Mucosa of descending colon (tissue), 3 donors: ENCODE measurements around the gene POP4. TPM values are rescaled to one million over a fixed set of nuclear protein-coding genes. Genes with fewer than 3 reads are reported as not detected.

Experiments used
- ATAC-seq: fragments of 200-7000 bp; cut with Tn5 transposase; one replicate; pipeline ENCODE4 v1.9.1; 2020; ENCODE audit warnings: mild to moderate bottlenecking, moderate library complexity
- DNase-seq, 3 donors: peaks; one replicate each; pipeline ENCODE4 v3.0.0-alpha.2; 2020
- H3K36me3 ChIP-seq: fragments of 200-600 bp; one replicate; pipeline ENCODE4 v1.8.0; 2021; ENCODE audit warnings: low read depth, mild to moderate bottlenecking
- H3K4me1 ChIP-seq: fragments of 200-600 bp; one replicate; pipeline ENCODE4 v1.8.0; 2021; ENCODE audit warnings: low read depth, mild to moderate bottlenecking
- H3K4me3 ChIP-seq: fragments of 200-600 bp; one replicate; pipeline ENCODE4 v1.8.0; 2021; ENCODE audit warnings: mild to moderate bottlenecking
- H3K9me3 ChIP-seq: fragments of 200-600 bp; one replicate; pipeline ENCODE4 v1.8.0; 2021; ENCODE audit warnings: mild to moderate bottlenecking
- intact Hi-C, 2 donors: fragments of 100-400 bp; cut with DNase I in 1 of 2; cut with micrococcal nuclease in 1 of 2; formaldehyde crosslinking; loops; one replicate each; pipeline versions ENCODE4 v1.11.0 to v1.11.1; 2022; cut with DNase I, micrococcal nuclease
- total RNA-seq, 3 donors: library from RNA; stranded (reverse); fragmentation: NEBNext Ultra II Directional in 2 of 3; extraction: Animal tissue kit (Norgen Biotek cat#: 25700) in 2 of 3; gene quantifications; one replicate each; pipeline versions ENCODE4 v1.2.1 to v1.2.4, GENCODE V29; 2021 to 2023
- TF ChIP-seq, protein P1 (sequence below): fragments of 200-600 bp; IDR thresholded peaks from one replicate; pipeline ENCODE4 v1.8.0; 2022; ENCODE audit warnings: antibody characterized with exemption, mild to moderate bottlenecking
- donor health status: DM: no; HTN: no; CAD: no; lungs with moderate emphysema.
- donor health status: DM: no; HTN: no; CAD: no.
- donor health status: DM: no; HTN: yes; CAD: no.

POP4 gene
- total RNA-seq, 3 donors from 2014 or later = 53.1 to 67.1 (median 65.6) TPM

DNA sequence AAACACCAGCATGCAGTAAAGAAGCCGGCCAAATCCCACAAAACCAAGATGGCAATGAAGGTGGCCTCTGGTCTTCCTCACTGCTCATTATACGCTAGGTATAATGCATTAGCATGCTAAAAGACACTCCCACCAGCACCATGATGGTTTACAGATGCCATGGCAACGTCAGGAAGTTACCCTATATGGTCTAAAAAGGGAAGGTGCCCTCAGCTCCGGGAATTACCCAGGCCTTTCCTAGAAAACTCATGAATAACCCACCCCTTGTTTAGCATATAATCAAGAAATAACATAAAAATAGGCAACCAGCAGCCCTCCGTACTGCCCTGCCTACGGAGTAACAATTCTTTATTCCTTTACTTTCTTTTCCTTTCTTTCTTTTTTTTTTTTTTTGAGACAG lies 38.1 kb downstream of the POP4 start:
- no peak for DNase-seq
- Histone ChIP-seq H3K9me3 (no peaks in the 10 kb centered on the region), H3K4me1 (no peaks in the 10 kb centered on the region), H3K36me3 (no peaks in the 10 kb centered on the region), H3K4me3 (no peak overlapping the region)
- intact Hi-C loops = no loop called here
- TF ChIP-seq, protein P1, sequence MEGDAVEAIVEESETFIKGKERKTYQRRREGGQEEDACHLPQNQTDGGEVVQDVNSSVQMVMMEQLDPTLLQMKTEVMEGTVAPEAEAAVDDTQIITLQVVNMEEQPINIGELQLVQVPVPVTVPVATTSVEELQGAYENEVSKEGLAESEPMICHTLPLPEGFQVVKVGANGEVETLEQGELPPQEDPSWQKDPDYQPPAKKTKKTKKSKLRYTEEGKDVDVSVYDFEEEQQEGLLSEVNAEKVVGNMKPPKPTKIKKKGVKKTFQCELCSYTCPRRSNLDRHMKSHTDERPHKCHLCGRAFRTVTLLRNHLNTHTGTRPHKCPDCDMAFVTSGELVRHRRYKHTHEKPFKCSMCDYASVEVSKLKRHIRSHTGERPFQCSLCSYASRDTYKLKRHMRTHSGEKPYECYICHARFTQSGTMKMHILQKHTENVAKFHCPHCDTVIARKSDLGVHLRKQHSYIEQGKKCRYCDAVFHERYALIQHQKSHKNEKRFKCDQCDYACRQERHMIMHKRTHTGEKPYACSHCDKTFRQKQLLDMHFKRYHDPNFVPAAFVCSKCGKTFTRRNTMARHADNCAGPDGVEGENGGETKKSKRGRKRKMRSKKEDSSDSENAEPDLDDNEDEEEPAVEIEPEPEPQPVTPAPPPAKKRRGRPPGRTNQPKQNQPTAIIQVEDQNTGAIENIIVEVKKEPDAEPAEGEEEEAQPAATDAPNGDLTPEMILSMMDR = no peak
- no peak for ATAC-seq

DNA sequence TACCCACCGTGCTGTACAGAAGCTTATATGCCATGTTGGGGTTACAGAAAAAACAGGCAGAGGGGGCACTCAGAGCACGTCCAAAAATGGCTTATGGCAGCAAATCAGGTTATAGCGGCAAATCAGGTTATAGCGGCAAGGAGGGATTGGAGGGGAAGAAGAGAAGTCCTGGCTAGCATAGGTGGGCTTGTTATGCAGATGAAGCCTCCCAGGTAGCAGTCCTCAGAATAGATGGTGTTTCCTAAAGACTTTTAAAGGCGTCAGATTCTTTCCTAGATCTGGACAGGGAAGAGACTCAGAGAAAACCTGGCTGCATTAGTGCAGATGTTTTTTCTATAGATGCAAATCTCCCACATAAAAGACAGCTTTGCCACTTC lies 39.4 kb downstream of the POP4 start:
- Histone ChIP-seq H3K9me3 (no peaks in the 10 kb centered on the region), H3K36me3 (no peaks in the 10 kb centered on the region), H3K4me3 (no peak overlapping the region), H3K4me1 (no peaks in the 10 kb centered on the region)
- intact Hi-C loops = no loop called here
- TF ChIP-seq, protein P1 = no peak
- no peak for DNase-seq
- no peak for ATAC-seq

DNA sequence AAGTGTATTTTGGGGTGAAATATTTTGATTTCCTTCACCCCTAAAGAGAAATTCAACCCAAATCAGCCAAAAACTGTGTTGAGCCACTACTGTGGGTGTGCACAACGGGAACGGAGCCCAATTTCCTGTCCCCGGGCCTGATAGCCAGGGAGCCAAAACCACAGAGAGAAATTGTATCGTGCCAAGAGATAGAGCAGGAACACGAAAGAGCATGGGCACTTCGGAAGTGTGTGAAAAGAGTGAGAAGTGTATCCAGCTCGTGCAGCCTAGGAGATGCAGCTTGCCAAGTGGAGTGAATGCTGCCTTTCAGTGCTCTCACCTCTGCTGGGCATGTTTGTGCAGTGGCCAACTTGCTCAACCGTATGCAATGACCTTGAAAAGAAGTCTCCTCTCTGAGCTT lies 39.8 kb downstream of the POP4 start:
- intact Hi-C loops = no loop called here
- peak in 1 of 3 donors; percentile 6 for DNase-seq

DNA sequence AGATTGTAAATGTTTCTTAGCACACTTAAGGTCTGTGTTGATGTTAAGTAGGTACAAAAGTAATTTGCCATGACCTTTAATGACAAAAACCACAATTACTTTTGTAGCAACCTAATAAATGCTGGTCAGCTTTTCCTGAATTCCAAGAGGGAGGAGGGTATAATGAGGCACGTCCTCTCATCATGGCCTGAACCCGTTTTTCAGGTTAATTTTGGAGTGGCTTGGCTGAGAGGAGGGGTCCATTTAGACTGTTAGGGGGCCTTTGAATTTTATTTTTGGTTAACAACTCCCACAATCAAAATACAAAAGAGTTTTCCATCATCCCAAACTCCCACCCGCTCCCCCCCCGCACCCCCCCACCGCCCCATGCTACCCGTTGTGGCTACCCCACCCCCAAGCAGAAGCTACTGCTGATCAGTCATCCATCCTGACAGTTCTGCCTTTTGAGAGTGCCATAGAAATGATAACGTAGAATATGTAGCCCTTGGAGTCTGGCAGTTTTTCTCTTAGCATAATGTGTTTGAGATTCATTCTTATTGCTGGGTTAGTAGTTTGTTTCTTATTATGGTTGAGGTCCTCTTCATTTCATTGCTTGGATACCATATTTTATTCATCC lies 44.8 kb downstream of the POP4 start:
- Histone ChIP-seq H3K4me3 (no peak overlapping the region), H3K36me3 (no peaks in the 10 kb centered on the region), H3K9me3 (no peaks in the 10 kb centered on the region), H3K4me1 (no peaks in the 10 kb centered on the region)
- intact Hi-C loops = no loop called here
- DNase-seq (no peak), ATAC-seq (no peak)
- TF ChIP-seq, protein P1 = no peak

More for the DNA sequence above, 39.8 kb downstream of the POP4 start:
- TF ChIP-seq, protein P1 = no peak
- H3K4me3 ChIP-seq = no peak overlapping the region
- H3K4me1 ChIP-seq = no peaks in the 10 kb centered on the region
- no peak for ATAC-seq
- H3K36me3 ChIP-seq = no peaks in the 10 kb centered on the region
- no peaks in the 10 kb centered on the region for H3K9me3 ChIP-seq

DNA sequence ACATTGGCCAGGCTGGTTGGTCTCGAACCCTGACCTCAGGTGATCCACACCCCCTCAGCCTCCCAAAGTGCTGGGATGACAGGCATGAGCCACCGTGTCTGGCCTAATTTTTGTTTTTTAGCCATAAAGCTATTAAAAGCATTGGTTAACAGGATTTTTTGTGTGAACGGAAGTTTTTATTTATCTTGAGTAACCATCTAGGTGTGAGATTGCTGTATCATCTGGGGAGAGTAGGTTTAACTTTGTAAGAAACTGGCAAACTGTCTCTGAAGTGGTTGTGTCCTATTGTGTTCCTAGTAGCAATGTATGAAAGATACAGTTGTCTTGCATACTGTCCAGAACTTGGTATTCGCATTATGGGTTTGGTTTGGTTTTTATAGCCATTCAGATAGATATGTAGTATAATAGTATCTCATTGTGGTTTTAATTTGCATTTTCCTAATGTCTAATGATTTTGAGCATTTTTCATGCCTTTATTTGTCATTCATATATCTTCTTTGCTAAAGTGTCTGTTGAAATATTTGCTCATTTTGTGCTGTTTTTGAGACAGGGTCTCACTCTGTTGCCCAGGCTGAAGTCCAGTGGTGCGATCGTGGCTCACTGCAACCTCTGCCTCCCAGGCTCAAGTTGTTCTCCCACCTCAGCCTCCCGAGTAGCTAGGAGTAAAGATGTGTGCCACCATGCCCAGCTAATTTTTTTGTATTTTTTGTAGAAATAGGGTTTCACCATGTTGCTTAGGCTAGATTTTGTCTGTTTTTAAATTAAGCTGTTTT lies 45.7 kb downstream of the POP4 start:
- intact Hi-C loops = no loop called here
- TF ChIP-seq, protein P1 = no peak
- no peak for ATAC-seq

More for the DNA sequence above, 45.7 kb downstream of the POP4 start:
- Histone ChIP-seq H3K9me3 (no peaks in the 10 kb centered on the region), H3K4me1 (no peaks in the 10 kb centered on the region), H3K36me3 (no peaks in the 10 kb centered on the region), H3K4me3 (no peak overlapping the region)
- DNase-seq = no peak
